ENCODE data around the gene GATAD2B. TPM values are rescaled to one million over a fixed set of nuclear protein-coding genes. Genes with fewer than 3 reads are reported as not detected.

The GATAD2B gene
- 11.9 and 13.8 TPM in 2 replicates for polyA plus RNA-seq (2014; cell fraction: cytosol; rRNA removed)
- polyA plus RNA-seq (2014; cell fraction: nucleus; rRNA removed): 12.8 and 20.9 TPM in 2 replicates

DNA sequence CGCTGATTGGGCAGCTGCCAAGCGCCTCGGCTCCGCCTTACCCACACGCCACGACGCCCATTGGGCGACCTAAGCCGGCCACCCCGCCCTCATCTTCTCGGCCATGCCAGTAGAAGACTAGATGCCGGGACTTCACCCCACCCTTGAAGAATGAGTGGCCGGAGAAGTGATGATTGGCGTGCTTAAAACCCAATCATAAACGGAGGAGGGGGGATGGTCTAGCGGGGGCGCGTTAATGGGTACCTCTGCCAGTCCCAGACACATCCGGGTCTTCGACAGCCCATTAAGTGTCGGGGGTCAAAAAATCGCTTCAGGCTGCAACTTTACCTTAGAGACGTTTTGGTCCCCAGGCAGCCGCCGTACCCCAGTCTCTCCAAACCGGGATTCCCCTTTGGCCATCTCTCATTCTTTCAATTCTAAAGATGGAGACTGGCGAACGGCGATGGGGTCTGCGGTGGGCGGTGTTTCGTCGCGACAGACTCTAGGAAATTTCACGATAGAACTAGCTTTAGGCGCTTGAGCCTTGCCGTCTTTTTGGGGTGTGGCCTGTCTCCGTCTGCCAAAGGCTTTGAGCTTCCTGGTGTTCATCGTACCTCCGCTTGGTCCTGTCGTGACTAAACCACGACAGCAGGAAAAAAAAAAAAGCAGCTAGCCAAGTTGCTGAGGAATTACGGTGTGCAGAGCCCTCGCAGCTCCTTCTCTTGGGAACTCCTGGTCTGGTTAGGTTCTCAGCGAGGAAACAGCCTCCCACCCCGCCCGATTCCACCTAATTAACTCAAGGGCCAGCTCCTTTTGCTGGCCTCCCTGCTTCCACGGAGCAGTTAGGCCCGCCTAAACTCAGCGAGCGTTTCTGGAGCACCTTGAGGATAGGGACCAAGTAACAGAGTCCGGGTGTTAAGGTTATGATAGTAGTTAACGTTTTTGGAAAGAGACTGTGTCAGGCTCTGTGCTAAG, at the start of gene GATAD2B:
TSS of gene GATAD2B (minus strand) at position 1 of the 954 bp plus-strand sequence. CDS start 94,625 bp downstream, outside the sequence.
- peak; percentile 100 for DNase-seq (ENCODE audit: low spot score)

DNA sequence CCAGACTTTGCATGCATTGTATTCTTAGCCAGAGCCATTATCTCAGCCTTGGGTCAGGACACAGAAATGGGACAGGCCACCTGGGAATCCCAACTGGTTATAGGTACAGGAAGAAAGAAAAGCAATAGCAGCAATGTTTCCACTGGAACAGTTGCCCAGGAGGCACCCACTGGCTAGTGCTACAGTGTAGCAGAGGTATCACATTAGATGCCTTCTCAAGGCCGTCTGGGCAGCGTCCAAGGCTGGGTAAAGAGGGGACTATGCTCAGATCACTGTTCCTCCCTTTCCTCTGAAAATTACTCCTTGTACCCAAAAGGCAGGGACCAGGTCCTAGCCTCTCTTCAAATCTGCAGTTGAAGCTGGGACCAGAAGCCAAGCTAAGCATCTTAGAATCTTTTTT, 47.6 kb upstream of the GATAD2B start:
- DNase-seq (ENCODE audit: low spot score): no peak

DNA sequence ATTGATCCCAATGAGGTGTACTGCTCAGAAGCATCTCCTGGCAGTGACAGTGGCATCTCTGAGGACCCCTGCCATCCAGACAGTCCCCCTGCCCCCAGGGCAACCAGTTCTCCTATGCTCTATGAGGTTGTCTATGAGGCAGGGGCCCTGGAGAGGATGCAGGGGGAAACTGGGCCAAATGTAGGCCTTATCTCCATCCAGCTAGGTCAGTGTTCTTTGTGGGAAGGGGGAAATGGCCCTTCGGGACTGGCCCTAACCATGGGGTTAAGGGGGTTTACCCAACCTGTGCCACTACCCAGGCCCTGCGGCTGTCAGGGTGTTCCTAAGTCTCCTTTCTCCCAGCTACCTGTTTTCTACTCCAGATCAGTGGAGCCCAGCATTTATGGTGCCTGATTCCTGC, 46.2 kb upstream of the GATAD2B start:
- DNase-seq (ENCODE audit: low spot score): no peak

DNA sequence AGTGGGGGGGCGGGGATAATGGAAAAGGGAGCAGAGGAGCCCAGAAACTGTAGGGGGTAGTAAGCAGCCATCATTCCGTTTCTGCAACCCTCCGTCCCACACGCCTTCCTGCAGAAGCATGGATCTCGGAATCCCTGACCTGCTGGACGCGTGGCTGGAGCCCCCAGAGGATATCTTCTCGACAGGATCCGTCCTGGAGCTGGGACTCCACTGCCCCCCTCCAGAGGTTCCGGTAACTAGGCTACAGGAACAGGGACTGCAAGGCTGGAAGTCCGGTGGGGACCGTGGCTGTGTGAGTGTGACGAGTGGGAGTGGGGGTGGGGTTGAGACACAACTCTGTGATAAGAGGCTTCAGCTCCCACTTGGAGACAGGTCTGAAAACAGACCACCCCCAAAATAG, 45.6 kb upstream of the GATAD2B start:
- DNase-seq (ENCODE audit: low spot score): no peak

DNA sequence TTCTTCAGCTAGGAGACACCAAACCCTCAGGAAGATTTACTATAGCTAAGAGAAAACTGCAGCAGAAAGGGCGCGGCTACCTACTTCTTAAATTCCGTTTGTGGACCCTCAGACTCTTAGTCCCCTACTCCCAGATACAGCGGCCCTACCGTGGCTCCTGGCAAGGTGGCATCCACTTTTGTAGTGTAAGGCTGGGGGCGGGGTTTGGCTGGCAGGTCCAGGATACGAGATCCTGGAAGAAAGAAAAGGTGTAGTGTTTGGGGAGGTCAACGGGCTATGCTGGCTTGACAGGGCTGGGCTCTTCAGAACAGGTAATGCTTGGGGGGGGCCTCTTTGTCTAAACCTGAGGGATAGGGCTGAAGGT, 45.2 kb upstream of the GATAD2B start:
- DNase-seq (ENCODE audit: low spot score): no peak

DNA sequence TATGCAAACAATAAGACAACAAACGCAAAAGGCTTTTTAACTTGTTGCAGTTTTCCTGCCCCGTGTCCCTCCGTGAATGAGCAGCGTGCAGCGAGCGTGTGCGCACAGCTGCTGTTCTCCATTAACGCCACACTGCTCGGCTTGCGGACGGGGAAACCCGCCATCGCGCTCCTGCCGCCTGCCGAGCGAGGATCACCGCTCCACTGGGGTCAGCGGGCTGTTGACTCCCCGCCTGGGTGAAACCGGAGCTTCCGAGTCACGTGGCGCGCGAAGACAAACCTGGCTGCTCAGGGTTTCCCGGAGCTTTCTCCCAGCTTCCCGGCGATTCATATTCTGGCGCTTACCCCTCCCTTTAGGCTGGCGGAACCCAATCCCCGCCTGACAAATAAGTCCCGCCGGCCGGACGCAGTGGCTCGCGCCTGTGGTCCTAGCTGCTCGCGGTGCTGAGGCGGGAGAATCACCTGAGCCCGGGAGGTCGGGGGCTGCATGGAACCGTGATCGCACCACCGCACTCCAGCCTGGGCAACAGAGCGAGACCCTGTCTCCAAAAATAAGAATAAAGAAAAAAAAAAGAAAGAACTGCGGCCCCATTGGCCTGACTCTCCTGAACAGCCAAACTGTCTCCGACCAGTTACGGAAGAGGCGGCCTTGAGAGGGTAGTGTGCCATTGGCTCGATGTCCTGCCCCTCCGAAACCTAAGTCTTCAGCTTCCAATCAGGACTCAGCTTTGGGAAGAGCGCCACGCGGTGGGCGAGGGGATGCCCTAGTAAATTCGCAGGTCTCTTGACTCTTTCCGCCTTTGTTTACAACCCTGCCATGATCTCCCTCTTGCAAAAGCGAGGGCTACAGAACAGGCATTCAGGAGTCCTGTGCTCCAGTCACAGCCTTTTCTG, 44.6 kb upstream of the GATAD2B start, which contains the start of gene CREB3L4:
TSS of gene CREB3L4 (plus strand) at position 796 of the 893 bp plus-strand sequence. CDS start 624 bp downstream, outside the sequence.
- DNase-seq (ENCODE audit: low spot score): peak; percentile 100

DNA sequence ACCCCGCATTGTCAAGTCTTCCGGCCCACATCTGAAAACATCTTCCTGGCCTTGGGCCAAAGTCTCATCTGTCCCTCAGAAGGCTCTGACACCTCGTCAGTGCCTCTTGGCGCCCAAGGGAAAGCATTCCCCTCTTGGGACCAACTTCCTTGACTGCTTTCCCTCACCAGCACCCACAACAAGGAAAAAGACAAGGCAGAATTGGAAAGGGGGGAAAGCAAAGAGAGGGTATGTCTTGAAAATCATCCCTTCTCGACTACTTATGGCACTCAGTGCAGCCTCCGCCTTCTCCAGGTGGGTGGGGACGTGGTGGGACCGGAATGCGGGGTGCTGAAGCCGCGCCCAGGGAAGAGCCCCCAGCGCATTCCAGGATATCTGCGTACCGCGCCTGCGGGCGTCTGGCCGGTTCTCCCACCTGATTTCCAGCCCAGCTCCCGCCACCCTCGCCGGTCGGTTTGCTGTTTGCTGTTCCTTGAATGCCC, 41.1 kb upstream of the GATAD2B start:
- no peak for DNase-seq (ENCODE audit: low spot score)

DNA sequence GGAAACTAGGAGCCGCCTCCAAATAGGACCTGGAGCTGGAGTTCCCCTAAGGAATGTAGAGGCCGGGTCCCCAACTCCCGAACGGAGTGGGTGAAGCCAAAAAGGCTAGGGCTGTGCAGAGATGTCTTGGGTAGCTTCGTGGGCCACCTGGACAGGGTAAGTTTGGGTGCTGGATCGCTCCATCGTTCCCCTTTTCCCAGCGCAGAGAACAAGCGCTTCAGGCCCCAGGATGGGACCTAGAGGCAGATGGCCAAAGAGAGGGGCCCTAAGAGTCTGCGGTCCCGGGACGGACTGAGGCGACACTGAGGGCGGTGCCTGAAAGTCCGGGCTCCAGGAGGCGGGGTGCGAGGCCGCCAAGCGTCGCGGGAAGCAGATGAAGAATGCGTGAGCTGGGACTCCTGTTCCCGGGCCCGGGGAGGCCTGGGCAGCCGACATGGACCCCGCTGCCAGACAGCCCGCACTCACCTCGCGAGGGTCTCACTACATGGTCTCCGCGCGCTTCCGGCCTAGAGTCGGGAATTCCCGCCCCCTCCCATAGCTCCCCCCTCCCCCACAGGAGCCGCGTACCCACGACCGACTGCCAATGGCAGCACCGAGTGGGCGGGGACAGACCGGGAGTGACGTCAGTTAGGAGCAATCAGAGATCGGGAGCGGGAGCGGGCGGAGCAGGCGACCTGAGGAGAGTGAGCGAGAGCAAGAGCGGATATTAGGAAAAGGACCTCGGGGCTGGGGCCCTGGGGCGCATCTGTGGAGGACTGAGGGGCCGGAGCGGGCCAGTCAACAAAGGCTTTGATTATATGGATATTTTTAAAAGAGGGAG, 40.5 kb upstream of the GATAD2B start, which contains the start of gene SLC39A1:
TSS of gene SLC39A1 (minus strand) at position 508 of the 820 bp plus-strand sequence. CDS start 822 bp downstream, outside the sequence.
- peak; percentile 99 for DNase-seq (ENCODE audit: low spot score)

DNA sequence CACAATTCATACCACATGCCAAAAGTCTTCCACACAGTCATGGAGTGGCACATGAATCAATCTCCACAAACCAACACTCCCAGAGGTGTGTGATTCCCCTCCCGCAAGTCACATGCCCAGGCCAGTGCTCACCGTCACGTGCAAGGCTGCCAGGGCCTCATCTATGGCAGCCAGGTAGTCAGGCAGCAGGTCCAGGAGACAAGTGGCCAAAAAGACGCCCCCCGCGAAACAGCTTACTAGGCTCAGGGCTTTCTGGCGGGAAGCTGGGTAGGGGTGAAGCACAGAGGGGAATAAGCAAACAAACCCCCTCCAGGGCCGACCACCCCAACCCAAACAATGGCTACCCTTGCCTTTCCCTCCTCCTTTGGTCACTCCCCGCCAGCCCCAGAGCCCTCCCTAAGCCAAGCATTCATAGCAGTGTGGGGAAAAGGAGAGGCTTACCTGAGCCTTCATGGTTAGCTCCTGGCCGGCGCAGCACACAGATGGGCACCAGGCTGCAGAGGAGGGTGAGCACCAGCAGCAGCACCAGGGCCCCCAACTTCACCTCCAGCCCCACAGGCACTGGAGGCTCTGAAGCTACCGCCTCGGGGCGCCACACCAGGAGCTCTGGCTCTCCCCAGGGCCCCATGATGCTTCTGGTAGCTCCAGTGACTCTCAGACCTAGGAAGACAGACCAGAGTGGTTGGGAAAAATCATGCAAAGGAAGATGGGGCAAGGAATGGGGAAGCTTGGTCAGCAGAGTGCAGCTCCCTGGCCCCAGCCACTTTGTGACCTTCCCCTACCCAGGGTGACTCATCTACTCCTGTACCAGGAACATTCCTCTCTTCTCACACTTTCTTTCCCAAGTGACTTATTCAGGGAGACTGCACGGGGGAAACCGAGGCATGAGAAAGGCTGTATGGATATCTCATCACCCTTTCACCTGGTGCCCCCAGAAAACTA, 39.6 kb upstream of the GATAD2B start:
- DNase-seq (ENCODE audit: low spot score): no peak

DNA sequence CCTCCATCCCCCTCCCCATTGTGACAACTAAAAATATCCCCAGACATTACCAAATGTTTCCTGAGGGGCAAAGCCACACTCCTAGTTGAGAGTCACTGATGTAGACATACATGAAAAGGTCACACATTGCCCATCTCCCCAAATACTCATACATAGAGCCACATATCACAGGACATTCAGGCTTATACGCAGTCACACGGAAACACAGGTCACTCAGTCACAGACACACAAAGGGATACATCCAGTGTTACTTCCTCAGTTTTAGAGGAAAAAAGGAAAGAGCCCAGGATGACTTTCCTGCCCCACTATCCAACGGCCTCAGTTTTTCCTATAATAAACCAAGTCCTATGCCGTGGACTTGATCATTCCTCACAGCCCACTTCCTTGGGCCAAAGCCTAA, 38.6 kb upstream of the GATAD2B start:
- DNase-seq (ENCODE audit: low spot score): no peak

DNA sequence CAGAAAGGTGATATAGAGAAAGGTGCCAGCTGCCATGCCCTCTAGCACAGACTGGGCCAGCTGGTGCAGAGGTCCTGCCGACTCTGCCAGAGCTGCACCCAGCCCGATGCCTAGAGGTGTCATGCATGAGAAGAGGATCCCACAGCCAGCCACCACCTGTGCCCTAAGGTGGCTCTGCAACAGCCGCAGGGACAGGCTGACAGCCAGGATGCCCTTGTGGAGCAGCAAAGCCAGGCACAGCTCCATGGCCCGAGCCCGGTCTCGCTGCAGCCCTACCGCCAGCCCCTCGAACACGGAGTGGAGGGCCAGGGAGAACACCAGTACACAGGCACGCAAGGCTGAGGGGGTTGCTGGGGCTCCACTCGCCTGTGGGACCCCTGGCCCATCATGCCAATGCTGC, 37.4 kb upstream of the GATAD2B start:
- no peak for DNase-seq (ENCODE audit: low spot score)

DNA sequence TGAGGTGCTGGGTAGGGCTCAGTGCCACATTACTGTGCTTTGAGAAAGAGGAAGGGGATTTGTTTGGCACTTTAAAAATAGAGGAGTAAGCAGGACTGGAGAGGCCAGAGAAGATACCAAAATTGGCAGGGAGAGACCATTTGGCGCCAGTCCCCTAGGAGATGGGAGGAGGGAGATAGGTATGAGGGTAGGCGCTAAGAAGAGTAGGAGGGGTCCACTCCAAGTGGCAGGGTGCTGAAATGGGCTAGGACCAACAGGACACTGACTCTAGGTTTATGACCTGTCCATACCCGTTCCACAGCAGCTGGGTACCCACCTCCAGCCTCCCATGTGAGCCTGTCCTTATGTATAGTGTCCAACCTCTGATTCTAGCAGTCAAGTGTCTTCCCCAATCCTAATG, 36.7 kb upstream of the GATAD2B start:
- no peak for DNase-seq (ENCODE audit: low spot score)

DNA sequence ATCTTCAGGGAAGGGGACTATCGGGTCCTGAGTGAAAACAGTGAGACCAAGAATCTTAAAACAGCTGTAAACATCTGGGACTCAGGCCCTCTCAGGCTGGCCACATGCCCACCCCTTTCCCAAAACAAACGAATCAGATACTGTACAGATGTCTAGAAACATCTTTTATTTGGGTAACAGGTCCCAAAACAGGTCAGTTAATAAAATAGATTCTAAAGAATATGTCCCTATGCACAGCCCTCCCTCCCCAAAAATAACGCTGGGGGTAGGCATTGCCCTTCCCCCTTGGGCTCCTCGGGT, 36.1 kb upstream of the GATAD2B start:
- no peak for DNase-seq (ENCODE audit: low spot score)

DNA sequence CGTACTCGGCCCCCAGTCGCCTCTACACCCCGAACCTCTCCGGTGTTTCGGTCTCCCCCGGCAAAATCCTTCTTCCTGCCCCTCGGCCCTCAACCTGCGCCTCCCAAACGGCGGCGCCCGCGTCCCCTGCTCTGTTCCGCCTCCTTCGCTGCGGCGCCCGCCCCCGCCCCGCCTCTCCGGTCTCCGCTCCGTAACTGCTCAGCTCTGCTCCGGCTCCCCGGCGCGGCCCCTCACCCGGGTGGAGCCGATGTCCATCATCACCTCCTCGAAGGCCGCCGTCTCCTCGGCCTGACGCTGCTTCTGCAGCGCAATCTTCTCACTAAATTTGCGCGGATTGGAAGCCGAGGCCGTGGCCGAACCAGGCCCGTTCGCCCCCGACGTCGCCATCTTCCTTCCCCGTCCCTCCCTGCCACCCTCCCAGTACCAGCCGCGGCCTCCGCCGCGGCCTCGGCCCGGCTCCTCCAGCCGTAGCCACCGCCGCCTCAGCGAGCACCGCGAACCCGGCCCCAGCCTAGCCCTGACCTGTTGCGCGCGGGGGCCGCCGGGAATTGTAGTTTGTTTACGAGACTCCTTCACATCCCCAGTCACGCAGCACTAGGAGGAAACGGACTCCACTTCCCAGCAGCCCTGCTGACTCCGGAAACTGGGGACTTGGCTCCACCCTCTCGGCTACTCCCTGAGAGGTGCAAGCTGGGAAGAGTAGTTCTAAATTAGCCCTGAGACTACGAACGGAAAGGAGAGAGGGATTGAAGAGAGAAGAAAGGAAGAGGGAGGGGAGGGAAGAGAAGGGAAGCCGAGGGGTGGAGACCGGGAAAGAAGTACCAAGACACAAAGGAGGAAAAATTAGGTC, 35.6 kb upstream of the GATAD2B start, which contains the start of gene CRTC2:
TSS of gene CRTC2 (minus strand) at position 502 of the 850 bp plus-strand sequence. CDS start at position 387, 115 bp downstream.
- DNase-seq (ENCODE audit: low spot score): peak; percentile 100

DNA sequence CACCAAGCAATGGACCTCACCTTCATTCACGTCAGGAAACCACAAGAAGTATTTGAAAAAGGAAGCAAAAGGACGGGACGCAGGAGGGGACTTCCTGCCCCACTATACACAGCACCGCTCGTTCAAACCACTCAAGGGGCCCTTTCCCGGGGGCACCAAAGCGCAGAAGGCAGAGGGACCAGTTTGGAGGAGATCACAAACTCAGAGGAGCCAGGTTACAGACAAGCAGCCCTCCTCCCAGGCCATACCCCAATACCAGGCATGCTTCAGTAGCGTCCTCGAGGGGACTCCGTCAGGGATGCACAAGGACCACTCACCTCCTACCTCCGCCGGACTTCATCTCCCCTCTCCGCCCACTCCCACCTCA, 35.0 kb upstream of the GATAD2B start:
- no peak for DNase-seq (ENCODE audit: low spot score)

DNA sequence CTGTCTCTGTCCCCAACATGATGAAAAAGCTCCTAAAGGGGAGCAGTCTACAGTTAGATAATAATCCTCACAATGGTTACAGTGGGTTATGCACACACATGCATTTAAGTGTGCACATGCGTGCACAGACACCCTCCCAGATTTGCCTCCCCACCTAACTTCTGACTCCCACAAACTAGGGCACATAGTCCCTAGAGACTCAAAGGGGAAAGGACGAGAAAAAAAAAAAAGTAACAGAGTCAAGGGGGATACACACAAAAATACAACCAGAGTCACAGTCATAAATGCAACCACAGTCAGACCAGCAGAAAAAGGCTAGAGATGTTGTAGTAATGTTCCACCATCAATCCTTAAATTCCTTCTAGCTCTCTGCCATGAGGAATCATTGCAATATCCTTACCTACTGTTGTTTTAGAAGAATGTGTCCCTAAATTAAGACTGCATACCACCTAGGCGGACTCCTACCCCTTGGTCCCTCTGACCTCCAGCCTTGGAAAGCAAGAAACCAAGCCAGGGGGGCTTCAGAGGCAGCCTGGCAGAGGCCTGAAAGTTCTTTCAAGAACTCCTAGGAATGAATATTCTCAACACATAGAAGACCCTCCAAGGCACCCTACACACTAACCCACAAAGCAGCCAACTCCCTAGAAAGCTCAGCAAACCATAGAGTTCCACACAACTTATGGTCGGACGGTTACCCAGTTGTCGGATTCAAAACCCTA, 34.4 kb upstream of the GATAD2B start:
- no peak for DNase-seq (ENCODE audit: low spot score)

DNA sequence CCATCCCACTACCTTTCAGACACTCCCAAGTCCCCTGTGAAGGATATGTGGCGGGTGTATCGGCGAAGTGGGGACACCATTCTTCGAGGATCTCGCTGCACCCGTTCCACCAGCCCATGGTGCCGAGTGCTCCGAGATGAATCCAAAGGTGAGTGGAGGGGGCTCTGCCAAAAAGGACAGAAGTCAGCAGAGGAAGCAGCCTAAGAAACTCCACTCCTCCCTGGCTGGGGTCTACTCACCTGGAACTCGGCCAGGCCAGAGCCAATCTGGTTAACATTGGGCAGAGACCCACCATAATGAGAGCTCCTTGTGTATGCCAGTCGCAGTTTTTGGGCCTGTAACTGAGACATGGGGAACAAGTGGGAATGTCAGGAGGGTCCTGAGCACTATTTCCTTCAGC, 32.1 kb upstream of the GATAD2B start:
- DNase-seq (ENCODE audit: low spot score): no peak

DNA sequence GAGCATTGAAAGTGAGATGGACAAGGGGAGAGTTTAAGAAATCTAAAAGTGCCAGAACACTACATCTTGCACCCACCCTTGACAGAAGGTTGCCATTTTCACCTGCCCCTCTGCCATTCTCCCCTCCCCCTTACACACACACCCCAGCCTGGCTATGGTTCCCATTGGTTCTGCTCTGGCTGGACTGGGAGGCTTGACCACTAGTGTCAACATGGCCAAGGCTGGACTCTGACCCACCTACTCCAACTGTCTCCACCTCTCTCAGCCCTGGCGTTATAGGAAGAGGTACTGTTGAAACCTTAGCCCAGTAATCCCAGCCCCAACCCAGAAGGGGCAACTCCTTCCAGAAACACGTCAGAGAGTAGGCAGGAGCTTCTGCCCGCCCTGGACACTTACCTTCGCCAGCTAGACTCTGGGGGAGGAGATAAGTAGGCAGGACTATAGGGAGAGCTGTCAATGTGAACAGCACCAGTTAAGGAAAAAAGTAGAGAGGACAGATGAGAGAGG, 31.1 kb upstream of the GATAD2B start:
- no peak for DNase-seq (ENCODE audit: low spot score)
